Neural progenitor cell (in vitro differentiated cells): ENCODE measurements around the gene NECTIN3.

Experiments
- CTCF ChIP-seq: fragments of 200-600 bp; sonication (generic); IDR thresholded peaks from 2 replicates; pipeline ENCODE4 v1.5.1; 2017; ENCODE audit warnings: antibody characterized with exemption, mild to moderate bottlenecking
- EZH2 ChIP-seq: fragments of 200-600 bp; sonication (generic); IDR thresholded peaks from 2 replicates; pipeline ENCODE4 v1.6.1; 2017; ENCODE audit warnings: antibody characterized with exemption, mild to moderate bottlenecking, moderate library complexity

GRCh38 chr3:111051354-111051753 is 20.3 kb upstream of the NECTIN3 start:
- TF ChIP-seq CTCF (no peak), EZH2 (no peak)
